Caki2 (cell line): Measurements from ENCODE around the gene PEG3. TPM values are rescaled to one million over a fixed set of nuclear protein-coding genes. Genes with fewer than 3 reads are reported as not detected.
"Not testable (repeated sequence)": the region's sequence is repeated elsewhere in the genome, so short reads cannot be mapped to it uniquely, and the experiment has no call there.

ENCODE experiments used
- DNase-seq: peaks from one replicate; pipeline ENCODE4 v3.0.0-alpha.2; 2015; ENCODE audit warnings: low read depth
- in situ Hi-C: cut with HindIII; loops from 2 replicates; pipeline ENCODE4 v1.10.0; 2016; ENCODE audit warnings: low sequenced_read_pairs, low pct_unique_long_range_greater_than_20kb, mixed read lengths
- total RNA-seq: library from RNA; depleted of rRNA; stranded (reverse); fragments of >200 nt; shearing (Covaris generic); gene quantifications from 2 replicates; pipeline ENCODE4 v1.2.3, GENCODE V29; 2014; ENCODE audit warnings: low replicate concordance; rRNA removed

PEG3 gene
- total RNA-seq, result not detected in 2 replicates

- in situ Hi-C loops, result no loop called here
- no peak for DNase-seq
Observed at GRCh38 chr19:56840451-56841192, at the start of gene PEG3, which contains the start of gene ZIM2. Gene PEG3, minus strand, starts transcription at chr19:56840726. Its CDS starts 16,071 bp downstream, at chr19:56824655. Gene ZIM2, minus strand, starts transcription at chr19:56840726. Its CDS starts 16,449 bp downstream, at chr19:56824277.

- in situ Hi-C loops, result no loop called here
- no peak for DNase-seq
Observed at GRCh38 chr19:56885173-56885985, 44.9 kb upstream of the PEG3 start.

GRCh38 chr19:56884441-56884840 lies 43.9 kb upstream of the PEG3 start:
- DNase-seq, result no peak
- in situ Hi-C loops, result no loop called here

- in situ Hi-C loops, result no loop called here
- DNase-seq, result no peak
Observed at GRCh38 chr19:56880592-56881190, 40.2 kb upstream of the PEG3 start.

- in situ Hi-C loops, result no loop called here
- DNase-seq, result no peak
Observed at GRCh38 chr19:56877069-56877715, 36.7 kb upstream of the PEG3 start.

- in situ Hi-C loops, result no loop called here
Observed at GRCh38 chr19:56875717-56876116, 35.2 kb upstream of the PEG3 start.

GRCh38 chr19:56874530-56874929 lies 34.0 kb upstream of the PEG3 start:
- DNase-seq, result no peak
- in situ Hi-C loops, result no loop called here

More at GRCh38 chr19:56875717-56876116, 35.2 kb upstream of the PEG3 start:
- DNase-seq, result no peak

GRCh38 chr19:56873493-56873892 lies 33.0 kb upstream of the PEG3 start:
- in situ Hi-C loops, result no loop called here
- no peak for DNase-seq

GRCh38 chr19:56869886-56870285 lies 29.4 kb upstream of the PEG3 start:
- no peak for DNase-seq
- in situ Hi-C loops, result no loop called here

- in situ Hi-C loops, result no loop called here
- no peak for DNase-seq
Observed at GRCh38 chr19:56868446-56868845, 27.9 kb upstream of the PEG3 start.

- in situ Hi-C loops, result no loop called here
- DNase-seq, result no peak
Observed at GRCh38 chr19:56866538-56866937, 26.0 kb upstream of the PEG3 start.

GRCh38 chr19:56864443-56865125 lies 24.1 kb upstream of the PEG3 start:
- in situ Hi-C loops, result no loop called here
- no peak for DNase-seq

GRCh38 chr19:56862741-56863140 lies 22.2 kb upstream of the PEG3 start:
- in situ Hi-C loops, result no loop called here
- DNase-seq, result no peak

- DNase-seq, in situ Hi-C loops: not testable (repeated sequence)
Observed at GRCh38 chr19:56860409-56860808, 19.9 kb upstream of the PEG3 start.

GRCh38 chr19:56858026-56858425 lies 17.5 kb upstream of the PEG3 start:
- in situ Hi-C loops, result no loop called here

GRCh38 chr19:56856822-56857221 lies 16.3 kb upstream of the PEG3 start:
- in situ Hi-C loops, result no loop called here
- no peak for DNase-seq

More at GRCh38 chr19:56858026-56858425, 17.5 kb upstream of the PEG3 start:
- no peak for DNase-seq

- DNase-seq, in situ Hi-C loops: not testable (repeated sequence)
Observed at GRCh38 chr19:56852361-56852760, 11.8 kb upstream of the PEG3 start.

GRCh38 chr19:56848166-56848565 lies 7.6 kb upstream of the PEG3 start:
- no peak for DNase-seq
- in situ Hi-C loops, result no loop called here
